Esophagus squamous epithelium (tissue), 5 donors: ENCODE results near the gene CEBPE. TPM values are rescaled to one million over a fixed set of nuclear protein-coding genes. Genes with fewer than 3 reads are reported as not detected.
A peak's percentile ranks its signal among the peaks of the same experiment; 100 is the strongest.

Experiments
- DNase-seq: peaks from one replicate; lab custom pipeline; 2025; lab: John Stamatoyannopoulos, UW
- H3K27ac ChIP-seq, 4 donors: fragments of 200-600 bp; sonication (generic); one replicate each; pipeline ENCODE4 v1.5.1; 2016 to 2019; ENCODE audit warnings: mild to moderate bottlenecking in 1 of 4
- H3K27me3 ChIP-seq, 4 donors: fragments of 200-600 bp; sonication (generic); 1 replicate in 3 of 4; 2 replicates in 1 of 4; pipeline versions ENCODE4 v1.5.1 to v1.6.0; 2017 to 2021; ENCODE audit warnings: antibody characterized with exemption in 1 of 4
- H3K36me3 ChIP-seq, 3 donors: fragments of 200-600 bp; sonication (generic); one replicate each; pipeline ENCODE4 v1.5.1; 2016 to 2019
- H3K4me1 ChIP-seq, 3 donors: fragments of 200-600 bp; sonication (generic); one replicate each; pipeline ENCODE4 v1.5.1; 2017 to 2019
- H3K4me3 ChIP-seq, 4 donors: fragments of 200-600 bp; sonication (generic); 1 replicate in 3 of 4; 2 replicates in 1 of 4; pipeline ENCODE4 v1.5.1; 2016 to 2019; ENCODE audit warnings: mild to moderate bottlenecking in 2 of 4, moderate library complexity in 1 of 4
- H3K9me3 ChIP-seq, 3 donors: fragments of 200-600 bp; sonication (generic); one replicate each; pipeline ENCODE4 v1.5.1; 2016 to 2019
- CTCF ChIP-seq, 6 experiments: fragments of 450-650 bp in 4 of 6; fragments of 200-600 bp in 2 of 6; sonication (generic) in 2 of 6; IDR thresholded peaks; one replicate each; pipeline ENCODE4 v1.5.1; 2016 to 2019; ENCODE audit warnings: antibody characterized with exemption in 6 of 6, mild to moderate bottlenecking in 4 of 6, moderate library complexity in 4 of 6
- POLR2A ChIP-seq, 4 donors: fragments of 450-650 bp; IDR thresholded peaks; one replicate each; pipeline ENCODE4 v1.6.1; 2017; ENCODE audit warnings: antibody characterized with exemption in 4 of 4, mild to moderate bottlenecking in 4 of 4, moderate library complexity in 3 of 4
- WGBS, 2 donors: methylation state at CpG; one replicate each; pipeline ENCODE4 v1.1.5; 2018; 5-methylcytosine and 5-hydroxymethylcytosine counted together
- intact Hi-C: fragments of 100-400 bp; cut with DNase I; formaldehyde crosslinking; loops from one replicate; pipeline ENCODE4 v1.15.0; 2022
- total RNA-seq, 4 donors: library from RNA; depleted of rRNA; stranded (reverse); fragments of >200 nt; gene quantifications; one replicate each; pipeline ENCODE4 v1.1.0, GENCODE V29; 2016
- donor health status: DM: yes; HTN: yes; CAD: no.

The CEBPE gene
- total RNA-seq, 4 donors from 2014 or later = not detected

- 0% methylated on average over 26 to 41 of the region's 46 CpGs for WGBS, 2 donors
Observed at GRCh38 chr14:23095196-23096108, 23.6 kb downstream of the CEBPE start, which contains the start of gene C14orf119. Gene C14orf119 (plus strand): TSS chr14:23095505. CDS start chr14:23097659, 2,154 bp downstream.

DNA sequence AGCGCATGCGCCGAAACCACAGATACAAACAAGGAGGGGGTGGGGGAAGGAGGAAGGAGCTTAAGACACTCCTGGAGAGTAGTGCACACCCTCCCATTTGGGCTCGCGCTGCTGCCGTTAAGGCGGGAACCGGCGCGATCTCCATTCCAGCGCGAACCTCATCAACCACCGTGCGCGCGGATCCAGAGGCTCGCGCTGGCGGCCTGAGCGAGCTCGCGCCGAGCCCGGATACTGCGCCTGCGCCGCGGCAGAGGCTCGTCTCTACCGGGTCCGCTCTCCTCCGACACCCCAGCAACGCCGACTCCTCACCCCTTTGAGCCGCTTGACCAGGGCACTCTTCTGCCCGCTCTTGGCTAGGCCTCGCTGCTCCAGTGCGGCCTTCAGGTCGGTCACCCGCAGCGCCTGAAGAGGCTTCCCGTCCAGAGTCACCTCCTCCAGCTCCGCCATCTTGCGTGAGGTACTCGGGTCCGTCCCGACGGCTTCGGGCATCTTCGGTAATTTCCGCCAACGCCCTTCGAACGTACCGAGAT, 24.3 kb downstream of the CEBPE start, which contains the start of gene ACIN1:
Gene ACIN1, minus strand, starts transcription at position 471 of the 530 bp plus-strand sequence. Its CDS starts 24 bp downstream, at position 447.
- WGBS, 2 donors = 2% methylated on average over 31 to 32 of the region's 55 CpGs

More at GRCh38 chr14:23095196-23096108, 23.6 kb downstream of the CEBPE start, which contains the start of gene C14orf119:
- intact Hi-C loops = no loop called here
- TF ChIP-seq CTCF (IDR thresholded peaks at IDR 0.05) (no peak), POLR2A (IDR thresholded peaks at IDR 0.05) (peak in 3 of 4 donors; percentile 34 to 78 (median 73))
- H3K27ac ChIP-seq = peak within 1 kb of the TSS; percentile 97 to 99 (median 98)
- no peaks in the 10 kb centered on the region for H3K9me3 ChIP-seq
- peak within 1 kb of the TSS; percentile 73 to 99 (median 85) for H3K4me3 ChIP-seq
- no peaks in the 10 kb centered on the region for H3K27me3 ChIP-seq
- peaks cover 16 to 54% (median 23%) of the 10 kb centered on the region in 3 donors for H3K4me1 ChIP-seq
- peaks cover 3 to 50% (median 12%) of the 10 kb centered on the region in 3 donors for H3K36me3 ChIP-seq
- no peak for DNase-seq

GRCh38 chr14:23093991-23094665, 24.9 kb downstream of the CEBPE start:
- WGBS, 2 donors = 0 to 1% methylated on average over 11 to 14 of the region's 14 CpGs
- peak in 1 of 6 experiments; percentile 20 for TF ChIP-seq CTCF (IDR thresholded peaks at IDR 0.05)
- TF ChIP-seq POLR2A (IDR thresholded peaks at IDR 0.05) = no peak
- H3K27me3 ChIP-seq = no peaks in the 10 kb centered on the region
- peak overlapping the region; percentile 97 to 99 (median 98) for H3K27ac ChIP-seq
- peak overlapping the region; percentile 69 to 99 (median 85) for H3K4me3 ChIP-seq
- peaks cover 16 to 59% (median 23%) of the 10 kb centered on the region in 3 donors for H3K4me1 ChIP-seq
- intact Hi-C loops = no loop called here
- no peaks in the 10 kb centered on the region for H3K9me3 ChIP-seq
- peaks cover 15 to 59% (median 25%) of the 10 kb centered on the region in 3 donors for H3K36me3 ChIP-seq
- DNase-seq = no peak

More for the DNA sequence above, 24.3 kb downstream of the CEBPE start, which contains the start of gene ACIN1:
- Histone ChIP-seq H3K4me1 (peaks cover 16 to 59% (median 23%) of the 10 kb centered on the region in 3 donors), H3K36me3 (peaks cover 11 to 57% (median 19%) of the 10 kb centered on the region in 3 donors), H3K27me3 (no peaks in the 10 kb centered on the region), H3K4me3 (peak within 1 kb of the TSS; percentile 73 to 99 (median 85)), H3K9me3 (no peaks in the 10 kb centered on the region), H3K27ac (peak within 1 kb of the TSS; percentile 97 to 99 (median 98))
- intact Hi-C loops = no loop called here
- no peak for TF ChIP-seq CTCF (IDR thresholded peaks at IDR 0.05)
- TF ChIP-seq POLR2A (IDR thresholded peaks at IDR 0.05) = peak in 2 of 4 donors; percentile 40 to 80
- no peak for DNase-seq

DNA sequence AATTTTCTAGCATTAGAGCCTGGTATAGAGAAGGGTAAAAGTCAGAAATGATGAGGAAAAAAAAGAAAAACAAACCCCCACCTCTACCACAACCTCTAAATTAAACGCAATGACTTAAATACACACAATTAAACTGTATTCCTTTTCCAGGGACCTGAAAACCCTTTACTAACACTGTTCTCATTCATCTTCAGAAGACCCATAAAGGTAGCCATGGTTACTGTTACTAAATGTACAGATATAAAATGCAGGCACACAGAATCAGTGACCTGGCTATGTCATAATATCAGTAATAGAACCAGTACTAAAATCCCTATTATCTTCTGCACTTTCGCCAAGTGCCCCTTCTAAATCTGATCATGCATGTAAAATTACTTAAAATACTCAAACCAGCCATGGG, 25.5 kb downstream of the CEBPE start:
- TF ChIP-seq CTCF (IDR thresholded peaks at IDR 0.05) (no peak), POLR2A (IDR thresholded peaks at IDR 0.05) (no peak)
- Histone ChIP-seq H3K27me3 (no peaks in the 10 kb centered on the region), H3K4me3 (peak overlapping the region in 3 of 4 donors; percentile 83 to 99 (median 87)), H3K27ac (peak overlapping the region in 3 of 4 donors; percentile 97 to 99 (median 97)), H3K36me3 (peaks cover 16 to 59% (median 31%) of the 10 kb centered on the region in 3 donors), H3K9me3 (no peaks in the 10 kb centered on the region), H3K4me1 (peaks cover 16 to 59% (median 23%) of the 10 kb centered on the region in 3 donors)
- no peak for DNase-seq
- intact Hi-C loops = no loop called here
- WGBS, 2 donors = 79 to 83% methylated on average over 2 of the region's 2 CpGs
